SK-MEL-5 (cell line): Measurements from ENCODE around the gene PFKL. TPM values are rescaled to one million over a fixed set of nuclear protein-coding genes. Genes with fewer than 3 reads are reported as not detected.
A peak's percentile ranks its signal among the peaks of the same experiment; 100 is the strongest.

ENCODE experiments used
- DNase-seq: peaks from one replicate; pipeline ENCODE4 v3.0.0-alpha.2; 2016; ENCODE audit warnings: low read depth, low spot score
- in situ Hi-C: cut with HindIII; loops from 2 replicates; pipeline ENCODE4 v1.10.0; 2016; ENCODE audit warnings: low sequenced_read_pairs, high pct_unique_total_duplicates, low pct_unique_long_range_greater_than_20kb
- polyA plus RNA-seq, 2 experiments: library from polyadenylated mRNA; depleted of rRNA; stranded (reverse); fragments of >200 nt; gene quantifications; 2 replicates each; pipeline ENCODE4 v1.2.3, GENCODE V29; 2015
- total RNA-seq: library from RNA; depleted of rRNA; stranded (reverse); fragments of >200 nt; shearing (Covaris generic); gene quantifications from 2 replicates; pipeline ENCODE4 v1.2.3, GENCODE V29; 2014; rRNA removed

Gene PFKL
- total RNA-seq = 81.4 and 82.0 TPM in 2 replicates
- polyA plus RNA-seq (2015; cell fraction: cytosol; rRNA removed) = 72.8 and 79.6 TPM in 2 replicates
- polyA plus RNA-seq (2015; cell fraction: nucleus; rRNA removed) = 140 and 149 TPM in 2 replicates

GRCh38 chr21:44299458-44300261 lies at the start of gene PFKL:
Gene PFKL (plus strand): TSS chr21:44300053. CDS start chr21:44300106, 53 bp downstream.
- peak; percentile 41 for DNase-seq
- in situ Hi-C loops = no loop called here

GRCh38 chr21:44253832-44254710 lies 45.8 kb upstream of the PFKL start:
- no peak for DNase-seq
- in situ Hi-C loops = no loop called here

GRCh38 chr21:44255511-44255981 lies 44.3 kb upstream of the PFKL start:
- no peak for DNase-seq
- in situ Hi-C loops = no loop called here

- no peak for DNase-seq
- in situ Hi-C loops = no loop called here
Observed at GRCh38 chr21:44258056-44258725, 41.7 kb upstream of the PFKL start.

- no peak for DNase-seq
Observed at GRCh38 chr21:44259082-44259705, 40.7 kb upstream of the PFKL start.

GRCh38 chr21:44260066-44260465 lies 39.8 kb upstream of the PFKL start:
- no peak for DNase-seq
- in situ Hi-C loops = no loop called here

More at GRCh38 chr21:44259082-44259705, 40.7 kb upstream of the PFKL start:
- in situ Hi-C loops = no loop called here

GRCh38 chr21:44260791-44261631 lies 38.8 kb upstream of the PFKL start:
- DNase-seq = no peak

GRCh38 chr21:44261675-44262295 lies 38.1 kb upstream of the PFKL start, which contains the start of gene DNMT3L:
Gene DNMT3L (minus strand): TSS chr21:44261897. CDS start chr21:44261259, 638 bp downstream.
- DNase-seq = no peak
- in situ Hi-C loops = no loop called here

More at GRCh38 chr21:44260791-44261631, 38.8 kb upstream of the PFKL start:
- in situ Hi-C loops = no loop called here

GRCh38 chr21:44262338-44263056 lies 37.4 kb upstream of the PFKL start:
- in situ Hi-C loops = no loop called here
- DNase-seq = no peak

GRCh38 chr21:44263221-44263760 lies 36.6 kb upstream of the PFKL start:
- no peak for DNase-seq
- in situ Hi-C loops = no loop called here

GRCh38 chr21:44263768-44264167 lies 36.1 kb upstream of the PFKL start:
- in situ Hi-C loops = no loop called here
- no peak for DNase-seq

- in situ Hi-C loops = no loop called here
- DNase-seq = no peak
Observed at GRCh38 chr21:44265734-44266270, 34.1 kb upstream of the PFKL start.

GRCh38 chr21:44267655-44268142 lies 32.2 kb upstream of the PFKL start:
- in situ Hi-C loops = no loop called here
- peak; percentile 13 for DNase-seq

GRCh38 chr21:44269090-44269489 lies 30.8 kb upstream of the PFKL start:
- in situ Hi-C loops = no loop called here
- no peak for DNase-seq
